ENCODE results near the gene ARMS2. TPM values are rescaled to one million over a fixed set of nuclear protein-coding genes. Genes with fewer than 3 reads are reported as not detected.

ARMS2 gene
- polyA plus RNA-seq, 4 donors: 0.06 TPM; not detected in 3

- no peaks in the 10 kb centered on the region for H3K36me3 ChIP-seq (ENCODE audit: control insufficient read depth in 3 of 3, insufficient read depth in 2 of 3, low read depth in 1 of 3, low read length in 3 of 3)
- no peak for DNase-seq
- peaks cover 0 to 20% (median 0%) of the 10 kb centered on the region in 3 donors for H3K4me1 ChIP-seq (ENCODE audit: control insufficient read depth in 3 of 3, insufficient read depth in 2 of 3, low read depth in 1 of 3, low read length in 2 of 3)
- no peak overlapping the region for H3K4me3 ChIP-seq (ENCODE audit: low read depth in 1 of 3, low read length in 3 of 3)
- no peak for FAIRE-seq
- no peaks in the 10 kb centered on the region for H3K9me3 ChIP-seq (ENCODE audit: control insufficient read depth in 2 of 2, insufficient read depth in 1 of 2, low read depth in 1 of 2, low read length in 1 of 2)
- no peaks in the 10 kb centered on the region for H3K27me3 ChIP-seq (ENCODE audit: control insufficient read depth in 3 of 3, insufficient read depth in 3 of 3, low read length in 3 of 3)
- H3K27ac ChIP-seq (ENCODE audit: low read depth in 1 of 3, low read length in 2 of 3): no peak overlapping the region
Measured at GRCh38 chr10:122445904-122446303, 8.5 kb upstream of the ARMS2 start.

GRCh38 chr10:122446668-122447423 is 7.6 kb upstream of the ARMS2 start:
- FAIRE-seq (no peak), DNase-seq (peak in 1 of 2 donors; percentile 30)
- no peak overlapping the region for H3K27ac ChIP-seq (ENCODE audit: low read depth in 1 of 3, low read length in 2 of 3)
- no peaks in the 10 kb centered on the region for H3K27me3 ChIP-seq (ENCODE audit: control insufficient read depth in 3 of 3, insufficient read depth in 3 of 3, low read length in 3 of 3)
- no peaks in the 10 kb centered on the region for H3K36me3 ChIP-seq (ENCODE audit: control insufficient read depth in 3 of 3, insufficient read depth in 2 of 3, low read depth in 1 of 3, low read length in 3 of 3)
- no peaks in the 10 kb centered on the region for H3K9me3 ChIP-seq (ENCODE audit: control insufficient read depth in 2 of 2, insufficient read depth in 1 of 2, low read depth in 1 of 2, low read length in 1 of 2)
- 69 to 78% (median 76%) methylated on average over 2 of the region's 2 CpGs for WGBS, 3 donors
- peaks cover 0 to 20% (median 0%) of the 10 kb centered on the region in 3 donors for H3K4me1 ChIP-seq (ENCODE audit: control insufficient read depth in 3 of 3, insufficient read depth in 2 of 3, low read depth in 1 of 3, low read length in 2 of 3)
- no peak overlapping the region for H3K4me3 ChIP-seq (ENCODE audit: low read depth in 1 of 3, low read length in 3 of 3)

GRCh38 chr10:122448600-122448999 is 5.9 kb upstream of the ARMS2 start:
- FAIRE-seq: no peak
- WGBS, 3 donors: 49 to 67% (median 64%) methylated on average over 3 of the region's 3 CpGs
- H3K36me3 ChIP-seq (ENCODE audit: control insufficient read depth in 3 of 3, insufficient read depth in 2 of 3, low read depth in 1 of 3, low read length in 3 of 3): no peaks in the 10 kb centered on the region
- no peak overlapping the region for H3K4me3 ChIP-seq (ENCODE audit: low read depth in 1 of 3, low read length in 3 of 3)
- peaks cover 0 to 20% (median 0%) of the 10 kb centered on the region in 3 donors for H3K4me1 ChIP-seq (ENCODE audit: control insufficient read depth in 3 of 3, insufficient read depth in 2 of 3, low read depth in 1 of 3, low read length in 2 of 3)
- DNase-seq: no peak
- no peaks in the 10 kb centered on the region for H3K9me3 ChIP-seq (ENCODE audit: control insufficient read depth in 2 of 2, insufficient read depth in 1 of 2, low read depth in 1 of 2, low read length in 1 of 2)
- H3K27me3 ChIP-seq (ENCODE audit: control insufficient read depth in 3 of 3, insufficient read depth in 3 of 3, low read length in 3 of 3): no peaks in the 10 kb centered on the region
- no peak overlapping the region for H3K27ac ChIP-seq (ENCODE audit: low read depth in 1 of 3, low read length in 2 of 3)

- H3K36me3 ChIP-seq (ENCODE audit: control insufficient read depth in 3 of 3, insufficient read depth in 2 of 3, low read depth in 1 of 3, low read length in 3 of 3): no peaks in the 10 kb centered on the region
- DNase-seq (peak; percentile 61 to 67), FAIRE-seq (no peak)
- H3K4me3 ChIP-seq (ENCODE audit: low read depth in 1 of 3, low read length in 3 of 3): no peak overlapping the region
- H3K4me1 ChIP-seq (ENCODE audit: control insufficient read depth in 3 of 3, insufficient read depth in 2 of 3, low read depth in 1 of 3, low read length in 2 of 3): peaks cover 0 to 20% (median 0%) of the 10 kb centered on the region in 3 donors
- peak overlapping the region in 1 of 3 donors; percentile 44 for H3K27ac ChIP-seq (ENCODE audit: low read depth in 1 of 3, low read length in 2 of 3)
- H3K9me3 ChIP-seq (ENCODE audit: control insufficient read depth in 2 of 2, insufficient read depth in 1 of 2, low read depth in 1 of 2, low read length in 1 of 2): no peaks in the 10 kb centered on the region
- WGBS, 3 donors: 23 to 75% (median 45%) methylated on average over 4 of the region's 4 CpGs
- no peaks in the 10 kb centered on the region for H3K27me3 ChIP-seq (ENCODE audit: control insufficient read depth in 3 of 3, insufficient read depth in 3 of 3, low read length in 3 of 3)
Measured at GRCh38 chr10:122449153-122449552, 5.3 kb upstream of the ARMS2 start.

- WGBS, 3 donors: 76 to 84% (median 80%) methylated on average over 14 of the region's 14 CpGs
- no peak overlapping the region for H3K4me3 ChIP-seq (ENCODE audit: low read depth in 1 of 3, low read length in 3 of 3)
- no peak for FAIRE-seq
Measured at GRCh38 chr10:122450353-122450990, 4.0 kb upstream of the ARMS2 start.

GRCh38 chr10:122454071-122454470 is 382 bp upstream of the ARMS2 start:
- Histone ChIP-seq H3K27me3 (ENCODE audit: control insufficient read depth in 3 of 3, insufficient read depth in 3 of 3, low read length in 3 of 3) (peaks cover 3 to 5% (median 3%) of the 10 kb centered on the region in 3 donors), H3K27ac (ENCODE audit: low read depth in 1 of 3, low read length in 2 of 3) (no peak overlapping the region), H3K4me3 (ENCODE audit: low read depth in 1 of 3, low read length in 3 of 3) (no peak overlapping the region), H3K9me3 (ENCODE audit: control insufficient read depth in 2 of 2, insufficient read depth in 1 of 2, low read depth in 1 of 2, low read length in 1 of 2) (no peaks in the 10 kb centered on the region), H3K36me3 (ENCODE audit: control insufficient read depth in 3 of 3, insufficient read depth in 2 of 3, low read depth in 1 of 3, low read length in 3 of 3) (no peaks in the 10 kb centered on the region), H3K4me1 (ENCODE audit: control insufficient read depth in 3 of 3, insufficient read depth in 2 of 3, low read depth in 1 of 3, low read length in 2 of 3) (peaks cover 0 to 11% (median 0%) of the 10 kb centered on the region in 3 donors)
- FAIRE-seq (no peak), DNase-seq (no peak)
- 87 to 90% (median 87%) methylated on average over 3 of the region's 3 CpGs for WGBS, 3 donors

More at GRCh38 chr10:122450353-122450990, 4.0 kb upstream of the ARMS2 start:
- Histone ChIP-seq H3K4me1 (ENCODE audit: control insufficient read depth in 3 of 3, insufficient read depth in 2 of 3, low read depth in 1 of 3, low read length in 2 of 3) (peaks cover 0 to 20% (median 0%) of the 10 kb centered on the region in 3 donors), H3K27me3 (ENCODE audit: control insufficient read depth in 3 of 3, insufficient read depth in 3 of 3, low read length in 3 of 3) (no peaks in the 10 kb centered on the region), H3K9me3 (ENCODE audit: control insufficient read depth in 2 of 2, insufficient read depth in 1 of 2, low read depth in 1 of 2, low read length in 1 of 2) (no peaks in the 10 kb centered on the region), H3K27ac (ENCODE audit: low read depth in 1 of 3, low read length in 2 of 3) (no peak overlapping the region), H3K36me3 (ENCODE audit: control insufficient read depth in 3 of 3, insufficient read depth in 2 of 3, low read depth in 1 of 3, low read length in 3 of 3) (no peaks in the 10 kb centered on the region)
- DNase-seq: no peak

GRCh38 chr10:122455376-122456079 is 1.1 kb downstream of the ARMS2 start:
- 88 to 92% (median 90%) methylated on average over 11 of the region's 11 CpGs for WGBS, 3 donors
- no peaks in the 10 kb centered on the region for H3K36me3 ChIP-seq (ENCODE audit: control insufficient read depth in 3 of 3, insufficient read depth in 2 of 3, low read depth in 1 of 3, low read length in 3 of 3)
- no peak for FAIRE-seq

GRCh38 chr10:122457934-122458333 is 3.5 kb downstream of the ARMS2 start:
- no peaks in the 10 kb centered on the region for H3K36me3 ChIP-seq (ENCODE audit: control insufficient read depth in 3 of 3, insufficient read depth in 2 of 3, low read depth in 1 of 3, low read length in 3 of 3)
- no peaks in the 10 kb centered on the region for H3K9me3 ChIP-seq (ENCODE audit: control insufficient read depth in 2 of 2, insufficient read depth in 1 of 2, low read depth in 1 of 2, low read length in 1 of 2)
- H3K4me3 ChIP-seq (ENCODE audit: low read depth in 1 of 3, low read length in 3 of 3): no peak overlapping the region
- H3K27ac ChIP-seq (ENCODE audit: low read depth in 1 of 3, low read length in 2 of 3): no peak overlapping the region
- H3K4me1 ChIP-seq (ENCODE audit: control insufficient read depth in 3 of 3, insufficient read depth in 2 of 3, low read depth in 1 of 3, low read length in 2 of 3): peaks cover 0 to 2% (median 0%) of the 10 kb centered on the region in 3 donors
- no peak for DNase-seq
- peaks cover 3 to 32% (median 10%) of the 10 kb centered on the region in 3 donors for H3K27me3 ChIP-seq (ENCODE audit: control insufficient read depth in 3 of 3, insufficient read depth in 3 of 3, low read length in 3 of 3)
- FAIRE-seq: no peak
- 67 to 78% (median 72%) methylated on average over 5 of the region's 5 CpGs for WGBS, 3 donors

More at GRCh38 chr10:122455376-122456079, 1.1 kb downstream of the ARMS2 start:
- Histone ChIP-seq H3K27ac (ENCODE audit: low read depth in 1 of 3, low read length in 2 of 3) (no peak overlapping the region), H3K9me3 (ENCODE audit: control insufficient read depth in 2 of 2, insufficient read depth in 1 of 2, low read depth in 1 of 2, low read length in 1 of 2) (no peaks in the 10 kb centered on the region), H3K27me3 (ENCODE audit: control insufficient read depth in 3 of 3, insufficient read depth in 3 of 3, low read length in 3 of 3) (peaks cover 3 to 19% (median 10%) of the 10 kb centered on the region in 3 donors), H3K4me3 (ENCODE audit: low read depth in 1 of 3, low read length in 3 of 3) (no peak overlapping the region), H3K4me1 (ENCODE audit: control insufficient read depth in 3 of 3, insufficient read depth in 2 of 3, low read depth in 1 of 3, low read length in 2 of 3) (no peaks in the 10 kb centered on the region)
- no peak for DNase-seq
